K562 (cell line): ENCODE results near the gene ZBTB46.

ENCODE experiments used
- MAX ChIP-seq: sonication (generic); formaldehyde crosslinking; IDR thresholded peaks from 2 replicates; pipeline ENCODE4 v1.9.0; 2022; ENCODE audit warnings: mild to moderate bottlenecking, missing genetic modification reagents
- ZC3H11A ChIP-seq: IDR thresholded peaks from 2 replicates; pipeline ENCODE4 v1.6.1; 2012; ENCODE audit warnings: low read depth, low read length, improper control_type of control experiment

GRCh38 chr20:63753381-63753780 is 77.7 kb downstream of the ZBTB46 start:
- TF ChIP-seq MAX (CRISPR knock-in tag) (no peak), ZC3H11A (no peak)
